Neural cell (in vitro differentiated cells): ENCODE data around the gene ELP5. TPM values are rescaled to one million over a fixed set of nuclear protein-coding genes. Genes with fewer than 3 reads are reported as not detected.

Source experiments
- H2AFZ ChIP-seq: fragments of 200-600, 300-800 bp; sonication (generic), shearing (Covaris generic); 2 replicates; pipeline ENCODE4 v1.6.0; 2014; ENCODE audit warnings: low read depth, mild to moderate bottlenecking, antibody characterized with exemption, low read length, moderate library complexity
- H3F3A ChIP-seq: fragments of 200-600 bp; shearing (Covaris generic); 2 replicates; pipeline ENCODE4 v1.6.1; 2016; ENCODE audit warnings: mild to moderate bottlenecking, moderate library complexity, mixed read lengths, antibody characterized with exemption, low read length; ENCODE audit not compliant: insufficient read depth, poor library complexity, severe bottlenecking
- H3K27ac ChIP-seq: fragments of 200-600, 300-800 bp; sonication (generic), shearing (Covaris generic); 2 replicates; pipeline ENCODE4 v1.5.1; 2014; ENCODE audit warnings: mild to moderate bottlenecking, low read length, moderate library complexity
- H3K27me3 ChIP-seq: fragments of 300-800, 200-600 bp; sonication (generic), shearing (Covaris generic); 2 replicates; pipeline ENCODE4 v1.6.0; 2014; ENCODE audit warnings: mild to moderate bottlenecking, low read depth, low read length, moderate library complexity; ENCODE audit not compliant: insufficient read depth
- H3K36me3 ChIP-seq: fragments of 300-800, 200-600 bp; sonication (generic), shearing (Covaris generic); 2 replicates; pipeline ENCODE4 v1.5.1; 2014; ENCODE audit warnings: mild to moderate bottlenecking, antibody characterized with exemption, low read length, moderate library complexity; ENCODE audit not compliant: insufficient read depth
- H3K4me2 ChIP-seq: fragments of 300-800, 200-600 bp; sonication (generic), shearing (Covaris generic); 2 replicates; pipeline ENCODE4 v1.6.0; 2014; ENCODE audit warnings: mild to moderate bottlenecking, low read length
- H3K4me3 ChIP-seq: fragments of 300-800, 200-600 bp; sonication (generic), shearing (Covaris generic); 2 replicates; pipeline ENCODE4 v1.5.1; 2014; ENCODE audit warnings: mild to moderate bottlenecking, low read length, moderate library complexity
- H3K79me2 ChIP-seq: fragments of 200-600 bp; shearing (Covaris generic); replicated peaks from 2 replicates; pipeline ENCODE4 v1.6.0; 2014; ENCODE audit warnings: mild to moderate bottlenecking, low read length, moderate library complexity; ENCODE audit not compliant: insufficient read depth
- H3K9ac ChIP-seq: fragments of 300-800, 200-600 bp; sonication (generic), shearing (Covaris generic); 2 replicates; pipeline ENCODE4 v1.6.1; 2016; ENCODE audit warnings: mild to moderate bottlenecking, low read length, mixed read lengths
- H3K9me2 ChIP-seq: fragments of 200-600 bp; shearing (Covaris generic); 2 replicates; pipeline ENCODE4 v1.6.1; 2016; ENCODE audit warnings: mild to moderate bottlenecking, low read length, mixed read lengths; ENCODE audit not compliant: insufficient read depth
- H3K9me3 ChIP-seq: fragments of 200-600, 300-800 bp; sonication (generic), shearing (Covaris generic); 2 replicates; pipeline ENCODE4 v1.6.1; 2016; ENCODE audit warnings: mild to moderate bottlenecking, mixed run types, low read length, moderate library complexity, mixed read lengths
- H4K20me1 ChIP-seq: fragments of 200-600 bp; shearing (Covaris generic); 2 replicates; pipeline ENCODE4 v1.6.1; 2016; ENCODE audit warnings: mild to moderate bottlenecking, mixed run types; ENCODE audit not compliant: insufficient read depth
- EP300 ChIP-seq: fragments of 450-650 bp; conservative IDR thresholded peaks from 2 replicates; pipeline ENCODE4 v1.6.1; 2014; ENCODE audit warnings: antibody characterized with exemption, mild to moderate bottlenecking, moderate library complexity; ENCODE audit not compliant: poor library complexity, severe bottlenecking
- EZH2 ChIP-seq: fragments of 200-600, 300-800 bp; shearing (Covaris generic), sonication (generic); IDR thresholded peaks from 2 replicates; pipeline ENCODE4 v1.6.1; 2014; ENCODE audit warnings: antibody characterized with exemption, low read length, borderline replicate concordance, mild to moderate bottlenecking; ENCODE audit not compliant: insufficient read depth, poor library complexity, severe bottlenecking
- MXI1 ChIP-seq: fragments of 450-650 bp; conservative IDR thresholded peaks from 2 replicates; pipeline ENCODE4 v1.6.1; 2014; ENCODE audit warnings: antibody characterized with exemption, mild to moderate bottlenecking; ENCODE audit not compliant: poor library complexity, severe bottlenecking
- POLR2AphosphoS5 ChIP-seq: IDR thresholded peaks from 2 replicates; pipeline ENCODE4 v1.6.1; 2012
- RAD21 ChIP-seq: fragments of 450-650 bp; conservative IDR thresholded peaks from 2 replicates; pipeline ENCODE4 v1.6.1; 2014; ENCODE audit warnings: antibody characterized with exemption, mild to moderate bottlenecking, moderate library complexity
- SMC3 ChIP-seq: fragments of 450-650 bp; conservative IDR thresholded peaks from 2 replicates; pipeline ENCODE4 v1.6.1; 2014; ENCODE audit warnings: antibody characterized with exemption, mild to moderate bottlenecking, moderate library complexity; ENCODE audit not compliant: poor library complexity
- TAF1 ChIP-seq: IDR thresholded peaks from 2 replicates; pipeline ENCODE4 v1.6.1; 2012; ENCODE audit warnings: low read depth
- polyA plus RNA-seq: library from polyadenylated mRNA; depleted of rRNA; stranded (reverse); fragments of >200 nt; gene quantifications from 2 replicates; pipeline ENCODE4 v1.2.3, GENCODE V29; 2014
- TF ChIP-seq, protein P1 (sequence below): IDR thresholded peaks from 2 replicates; pipeline ENCODE4 v1.6.1; 2012; ENCODE audit warnings: borderline replicate concordance
- TF ChIP-seq, protein P2 (sequence below): fragments of 450-650 bp; IDR thresholded peaks from 2 replicates; pipeline ENCODE4 v1.5.1; 2014; ENCODE audit warnings: antibody characterized with exemption, mild to moderate bottlenecking, moderate library complexity; ENCODE audit not compliant: poor library complexity, severe bottlenecking

Gene ELP5
- polyA plus RNA-seq, 1 donor from 2014 or later: 82.7 TPM

DNA sequence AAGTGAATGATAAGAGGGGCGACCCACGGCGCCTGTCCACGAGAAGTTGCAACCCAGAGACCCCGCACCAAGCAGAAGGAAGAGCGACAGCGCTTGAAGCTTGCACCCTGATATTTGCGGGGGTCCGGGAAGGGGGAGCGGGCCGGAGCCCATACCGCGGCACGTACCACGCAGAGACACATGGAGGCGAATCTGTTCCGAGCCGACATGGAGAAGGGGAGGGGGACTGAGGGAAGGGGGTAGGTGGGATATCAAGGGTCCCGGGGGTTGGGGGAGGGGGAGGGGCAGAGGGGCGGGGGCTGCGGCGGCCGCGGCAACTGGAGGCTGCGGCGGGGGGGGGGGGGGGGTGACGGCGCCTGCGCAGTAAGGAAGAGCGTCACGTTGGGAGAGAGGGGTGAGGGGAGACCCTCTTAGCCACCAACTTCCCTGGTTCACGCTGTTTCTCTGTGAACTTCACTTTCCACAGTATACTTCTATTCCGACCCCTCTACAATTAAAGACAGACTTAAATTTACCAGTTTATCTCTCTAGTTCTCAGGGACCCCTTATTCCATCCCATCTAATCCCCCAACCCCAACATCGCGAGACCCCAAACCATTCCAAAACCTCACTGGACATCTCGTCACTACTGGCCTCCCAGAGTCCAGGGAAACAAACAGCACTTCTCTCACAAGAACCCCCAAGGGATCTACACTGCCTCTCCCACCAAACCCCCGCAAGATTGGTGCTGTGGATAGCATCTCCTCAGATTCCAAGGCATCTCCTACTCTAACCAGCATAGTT is 40.3 kb upstream of the ELP5 start:
- Histone ChIP-seq H3K9me3 (no peaks in the 10 kb centered on the region), H2AFZ (no peak overlapping the region), H3K79me2 (peaks cover 67% of the 10 kb centered on the region), H3K27ac (peak overlapping the region; percentile 98), H3K9me2 (no peaks in the 10 kb centered on the region), H3K4me3 (peak overlapping the region; percentile 62), H3K9ac (peak overlapping the region; percentile 55), H3K27me3 (no peaks in the 10 kb centered on the region), H4K20me1 (no peaks in the 10 kb centered on the region), H3K36me3 (no peaks in the 10 kb centered on the region), H3F3A (peaks cover 4% of the 10 kb centered on the region), H3K4me2 (peak overlapping the region; percentile 79)
- TF ChIP-seq MXI1 (no peak), POLR2AphosphoS5 (no peak), EP300 (no peak), SMC3 (no peak), EZH2 (no peak), TAF1 (no peak), RAD21 (no peak)
- TF ChIP-seq, protein P1, sequence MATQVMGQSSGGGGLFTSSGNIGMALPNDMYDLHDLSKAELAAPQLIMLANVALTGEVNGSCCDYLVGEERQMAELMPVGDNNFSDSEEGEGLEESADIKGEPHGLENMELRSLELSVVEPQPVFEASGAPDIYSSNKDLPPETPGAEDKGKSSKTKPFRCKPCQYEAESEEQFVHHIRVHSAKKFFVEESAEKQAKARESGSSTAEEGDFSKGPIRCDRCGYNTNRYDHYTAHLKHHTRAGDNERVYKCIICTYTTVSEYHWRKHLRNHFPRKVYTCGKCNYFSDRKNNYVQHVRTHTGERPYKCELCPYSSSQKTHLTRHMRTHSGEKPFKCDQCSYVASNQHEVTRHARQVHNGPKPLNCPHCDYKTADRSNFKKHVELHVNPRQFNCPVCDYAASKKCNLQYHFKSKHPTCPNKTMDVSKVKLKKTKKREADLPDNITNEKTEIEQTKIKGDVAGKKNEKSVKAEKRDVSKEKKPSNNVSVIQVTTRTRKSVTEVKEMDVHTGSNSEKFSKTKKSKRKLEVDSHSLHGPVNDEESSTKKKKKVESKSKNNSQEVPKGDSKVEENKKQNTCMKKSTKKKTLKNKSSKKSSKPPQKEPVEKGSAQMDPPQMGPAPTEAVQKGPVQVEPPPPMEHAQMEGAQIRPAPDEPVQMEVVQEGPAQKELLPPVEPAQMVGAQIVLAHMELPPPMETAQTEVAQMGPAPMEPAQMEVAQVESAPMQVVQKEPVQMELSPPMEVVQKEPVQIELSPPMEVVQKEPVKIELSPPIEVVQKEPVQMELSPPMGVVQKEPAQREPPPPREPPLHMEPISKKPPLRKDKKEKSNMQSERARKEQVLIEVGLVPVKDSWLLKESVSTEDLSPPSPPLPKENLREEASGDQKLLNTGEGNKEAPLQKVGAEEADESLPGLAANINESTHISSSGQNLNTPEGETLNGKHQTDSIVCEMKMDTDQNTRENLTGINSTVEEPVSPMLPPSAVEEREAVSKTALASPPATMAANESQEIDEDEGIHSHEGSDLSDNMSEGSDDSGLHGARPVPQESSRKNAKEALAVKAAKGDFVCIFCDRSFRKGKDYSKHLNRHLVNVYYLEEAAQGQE: no peak
- TF ChIP-seq, protein P2, sequence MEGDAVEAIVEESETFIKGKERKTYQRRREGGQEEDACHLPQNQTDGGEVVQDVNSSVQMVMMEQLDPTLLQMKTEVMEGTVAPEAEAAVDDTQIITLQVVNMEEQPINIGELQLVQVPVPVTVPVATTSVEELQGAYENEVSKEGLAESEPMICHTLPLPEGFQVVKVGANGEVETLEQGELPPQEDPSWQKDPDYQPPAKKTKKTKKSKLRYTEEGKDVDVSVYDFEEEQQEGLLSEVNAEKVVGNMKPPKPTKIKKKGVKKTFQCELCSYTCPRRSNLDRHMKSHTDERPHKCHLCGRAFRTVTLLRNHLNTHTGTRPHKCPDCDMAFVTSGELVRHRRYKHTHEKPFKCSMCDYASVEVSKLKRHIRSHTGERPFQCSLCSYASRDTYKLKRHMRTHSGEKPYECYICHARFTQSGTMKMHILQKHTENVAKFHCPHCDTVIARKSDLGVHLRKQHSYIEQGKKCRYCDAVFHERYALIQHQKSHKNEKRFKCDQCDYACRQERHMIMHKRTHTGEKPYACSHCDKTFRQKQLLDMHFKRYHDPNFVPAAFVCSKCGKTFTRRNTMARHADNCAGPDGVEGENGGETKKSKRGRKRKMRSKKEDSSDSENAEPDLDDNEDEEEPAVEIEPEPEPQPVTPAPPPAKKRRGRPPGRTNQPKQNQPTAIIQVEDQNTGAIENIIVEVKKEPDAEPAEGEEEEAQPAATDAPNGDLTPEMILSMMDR: no peak

DNA sequence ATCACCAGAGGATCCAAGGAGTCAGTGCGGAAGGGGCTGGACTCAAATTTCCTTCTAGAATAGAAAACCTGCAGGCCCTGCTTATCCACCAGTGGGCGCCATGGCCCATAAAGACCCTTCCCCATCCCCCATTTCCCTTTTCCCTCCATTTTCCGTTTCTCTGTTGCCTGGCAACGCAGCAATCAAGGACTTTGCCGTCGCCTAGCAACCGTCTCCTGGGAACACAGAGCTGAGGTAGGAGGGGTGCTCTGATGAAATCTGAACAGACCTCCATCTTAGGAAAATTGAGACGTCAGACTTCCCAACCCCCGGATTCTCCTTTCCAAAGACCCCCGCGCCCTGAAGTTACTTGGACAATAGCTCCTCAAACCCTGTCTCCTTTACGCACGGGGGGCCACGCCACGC is 38.1 kb upstream of the ELP5 start:
- H3K9ac ChIP-seq: peak overlapping the region; percentile 92
- no peaks in the 10 kb centered on the region for H3K36me3 ChIP-seq
- H2AFZ ChIP-seq: no peak overlapping the region
- H3K79me2 ChIP-seq: peaks cover 70% of the 10 kb centered on the region
- peak overlapping the region; percentile 98 for H3K27ac ChIP-seq
- no peaks in the 10 kb centered on the region for H4K20me1 ChIP-seq
- peak overlapping the region; percentile 98 for H3K4me2 ChIP-seq
- H3F3A ChIP-seq: peaks cover 4% of the 10 kb centered on the region
- H3K9me2 ChIP-seq: no peaks in the 10 kb centered on the region
- peak; percentile 93 for TF ChIP-seq SMC3
- TF ChIP-seq EP300: peak; percentile 87
- no peak for TF ChIP-seq POLR2AphosphoS5
- TF ChIP-seq TAF1: peak; percentile 40
- TF ChIP-seq RAD21: peak; percentile 85
- TF ChIP-seq EZH2: no peak
- TF ChIP-seq, protein P2: peak; percentile 99
- TF ChIP-seq MXI1: peak; percentile 95
- TF ChIP-seq, protein P1: no peak
- no peaks in the 10 kb centered on the region for H3K27me3 ChIP-seq
- peak overlapping the region; percentile 82 for H3K4me3 ChIP-seq
- H3K9me3 ChIP-seq: no peaks in the 10 kb centered on the region
